Lung (tissue), 12 donors: ENCODE results near the gene P3H3. TPM values are rescaled to one million over a fixed set of nuclear protein-coding genes. Genes with fewer than 3 reads are reported as not detected.
"Not testable (repeated sequence)": the region's sequence is repeated elsewhere in the genome, so short reads cannot be mapped to it uniquely, and the experiment has no call there.

Source experiments
- ATAC-seq: fragments of 200-7000 bp; cut with Tn5 transposase; one replicate; pipeline ENCODE4 v1.9.1; 2020; ENCODE audit warnings: moderate number of reproducible peaks; ENCODE audit not compliant: insufficient read depth, low FRiP score
- DNase-seq, 3 donors: peaks; one replicate each; pipeline ENCODE4 v3.0.0-alpha.2; 2013 to 2017
- H3K27ac ChIP-seq, 2 donors: one replicate each; pipeline ENCODE4 v1.5.1; 2013; ENCODE audit warnings: mild to moderate bottlenecking in 2 of 2, moderate library complexity in 2 of 2, control low read depth in 1 of 2, inconsistent platforms in 1 of 2, low read depth in 1 of 2, low read length in 1 of 2
- H3K27me3 ChIP-seq, 3 donors: one replicate each; pipeline ENCODE4 v1.5.1; 2013; ENCODE audit warnings: low read length in 2 of 3; ENCODE audit not compliant: control insufficient read depth in 3 of 3, insufficient read depth in 3 of 3
- H3K36me3 ChIP-seq, 4 donors: one replicate each; pipeline ENCODE4 v1.5.1; 2013; ENCODE audit warnings: low read length in 4 of 4, mild to moderate bottlenecking in 1 of 4, moderate library complexity in 1 of 4; ENCODE audit not compliant: control insufficient read depth in 4 of 4, insufficient read depth in 4 of 4
- H3K4me1 ChIP-seq, 5 donors: one replicate each; pipeline ENCODE4 v1.5.1; 2013; ENCODE audit warnings: low read length in 5 of 5, mild to moderate bottlenecking in 2 of 5, moderate library complexity in 1 of 5; ENCODE audit not compliant: control insufficient read depth in 5 of 5, insufficient read depth in 5 of 5
- H3K4me3 ChIP-seq: one replicate; pipeline ENCODE4 v1.5.1; 2013; ENCODE audit warnings: mild to moderate bottlenecking, control low read depth, moderate library complexity
- H3K9ac ChIP-seq, 2 donors: one replicate each; pipeline ENCODE4 v1.5.1; 2013; ENCODE audit warnings: low read length in 2 of 2, control low read depth in 1 of 2; ENCODE audit not compliant: insufficient read depth in 1 of 2
- H3K9me3 ChIP-seq, 4 donors: one replicate each; pipeline ENCODE4 v1.5.1; 2013; ENCODE audit warnings: low read length in 3 of 4, mild to moderate bottlenecking in 1 of 4, moderate library complexity in 1 of 4; ENCODE audit not compliant: control insufficient read depth in 4 of 4, insufficient read depth in 3 of 4
- WGBS, 2 donors: extraction: QIAGEN DNeasy Blood & Tissue Kit; methylation state at CpG; one replicate each; pipeline ENCODE4 v1.1.7; 2013; 5-methylcytosine and 5-hydroxymethylcytosine counted together
- polyA plus RNA-seq, 2 donors: library from polyadenylated mRNA; stranded (reverse); fragments of 200-250 nt; gene quantifications; one replicate each; pipeline ENCODE4 v1.2.1, GENCODE V29; 2013
- total RNA-seq, 2 donors: library from RNA; depleted of rRNA in 1 of 2; stranded (reverse); fragments of >200 nt in 1 of 2; gene quantifications; one replicate each; pipeline ENCODE4 v1.2.1, GENCODE V29; 2014 to 2021
- TF ChIP-seq, protein P1 (sequence below): IDR thresholded peaks from 2 replicates; pipeline ENCODE4 v1.5.1; 2012; ENCODE audit warnings: mild to moderate bottlenecking; ENCODE audit errors: control extremely low read depth, extremely low read depth
- donor health status: control.
- donor health status: control.
- donor health status: Bipolar disorder and iron deficiency.
- donor health status: healthy.
- donor health status: DM: yes; HTN: yes; CAD: no.

The P3H3 gene
- total and polyA plus RNA-seq, 4 donors: 9.3 to 23.3 (median 14.2) TPM

DNA sequence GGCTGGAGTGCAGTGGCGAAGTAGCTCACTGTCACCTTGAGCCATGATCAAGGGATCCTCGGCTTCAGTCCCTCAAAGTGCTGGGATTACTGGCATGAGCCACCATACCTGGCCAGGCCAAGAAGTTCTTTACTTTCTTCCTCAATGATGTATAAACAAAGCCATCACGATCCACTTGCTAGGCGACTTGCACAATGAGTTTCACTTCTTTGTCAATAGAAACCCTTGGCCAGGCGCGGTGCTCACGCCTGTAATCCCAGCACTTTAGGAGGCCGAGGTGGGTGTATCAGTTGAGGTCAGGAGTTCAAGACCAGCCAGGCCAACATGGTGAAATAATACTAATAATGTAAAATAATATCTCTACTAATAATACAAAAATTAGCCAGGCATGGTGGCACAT, 59.3 kb downstream of the P3H3 start:
- peaks cover 0 to 11% (median 2%) of the 10 kb centered on the region in 5 donors for H3K4me1 ChIP-seq
- H3K9me3 ChIP-seq: no peaks in the 10 kb centered on the region
- H3K4me3 ChIP-seq: no peak overlapping the region
- no peak for DNase-seq
- H3K27ac ChIP-seq: peak overlapping the region in 1 of 2 donors; percentile 87
- H3K36me3 ChIP-seq: peaks cover 0 to 13% (median 6%) of the 10 kb centered on the region in 4 donors
- H3K9ac ChIP-seq: no peak overlapping the region
- ATAC-seq: no peak
- 34 to 54% methylated on average over 8 of the region's 8 CpGs for WGBS, 2 donors
- TF ChIP-seq, protein P1, sequence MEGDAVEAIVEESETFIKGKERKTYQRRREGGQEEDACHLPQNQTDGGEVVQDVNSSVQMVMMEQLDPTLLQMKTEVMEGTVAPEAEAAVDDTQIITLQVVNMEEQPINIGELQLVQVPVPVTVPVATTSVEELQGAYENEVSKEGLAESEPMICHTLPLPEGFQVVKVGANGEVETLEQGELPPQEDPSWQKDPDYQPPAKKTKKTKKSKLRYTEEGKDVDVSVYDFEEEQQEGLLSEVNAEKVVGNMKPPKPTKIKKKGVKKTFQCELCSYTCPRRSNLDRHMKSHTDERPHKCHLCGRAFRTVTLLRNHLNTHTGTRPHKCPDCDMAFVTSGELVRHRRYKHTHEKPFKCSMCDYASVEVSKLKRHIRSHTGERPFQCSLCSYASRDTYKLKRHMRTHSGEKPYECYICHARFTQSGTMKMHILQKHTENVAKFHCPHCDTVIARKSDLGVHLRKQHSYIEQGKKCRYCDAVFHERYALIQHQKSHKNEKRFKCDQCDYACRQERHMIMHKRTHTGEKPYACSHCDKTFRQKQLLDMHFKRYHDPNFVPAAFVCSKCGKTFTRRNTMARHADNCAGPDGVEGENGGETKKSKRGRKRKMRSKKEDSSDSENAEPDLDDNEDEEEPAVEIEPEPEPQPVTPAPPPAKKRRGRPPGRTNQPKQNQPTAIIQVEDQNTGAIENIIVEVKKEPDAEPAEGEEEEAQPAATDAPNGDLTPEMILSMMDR: no peak
- no peaks in the 10 kb centered on the region for H3K27me3 ChIP-seq

DNA sequence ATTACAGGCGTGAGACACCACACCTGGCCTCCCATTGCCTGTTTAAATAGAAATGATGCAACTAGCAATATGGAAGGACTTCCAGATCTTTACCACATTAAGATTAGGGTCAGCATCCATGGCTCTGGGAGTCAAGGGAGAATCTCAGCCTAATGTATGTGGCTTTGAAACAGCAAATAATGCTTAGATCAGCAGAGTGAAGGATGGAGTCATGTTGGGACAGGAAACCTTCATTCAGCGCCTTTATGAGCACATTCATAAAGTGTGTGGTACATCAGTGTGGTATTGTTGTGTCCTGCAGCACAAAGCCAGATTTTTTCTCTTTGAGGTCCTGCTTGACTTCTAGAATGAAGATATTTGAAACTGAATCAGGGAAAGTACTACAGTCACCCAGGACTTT, 60.2 kb downstream of the P3H3 start:
- Histone ChIP-seq H3K36me3 (peaks cover 0 to 12% (median 6%) of the 10 kb centered on the region in 4 donors), H3K9me3 (no peaks in the 10 kb centered on the region), H3K27me3 (no peaks in the 10 kb centered on the region), H3K4me3 (no peak overlapping the region), H3K27ac (no peak overlapping the region), H3K4me1 (peaks cover 0 to 11% (median 2%) of the 10 kb centered on the region in 5 donors), H3K9ac (no peak overlapping the region)
- TF ChIP-seq, protein P1: no peak
- ATAC-seq (no peak), DNase-seq (no peak)
- WGBS, 2 donors: 85 to 97% methylated on average over 2 of the region's 2 CpGs

DNA sequence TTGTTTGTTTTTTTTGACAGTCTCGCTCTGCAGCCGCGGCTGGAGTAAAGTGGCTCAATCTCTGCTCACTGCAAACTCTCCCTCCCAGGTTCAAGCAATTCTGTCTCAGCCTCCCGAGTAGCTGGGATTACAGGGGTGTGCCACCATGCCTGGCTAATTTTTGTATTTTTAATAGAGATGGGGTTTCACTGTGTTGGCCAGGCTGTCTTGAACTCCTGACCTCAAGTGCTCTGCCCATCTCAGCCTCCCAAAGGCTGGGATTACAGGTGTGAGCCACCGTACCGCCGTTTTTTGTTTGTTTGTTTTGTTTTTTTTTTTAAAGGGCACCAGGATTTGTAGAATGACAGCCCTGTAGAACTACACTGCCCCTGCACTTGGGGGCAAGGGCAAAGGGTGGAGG, 60.6 kb downstream of the P3H3 start:
- not testable (repeated sequence) for H3K27ac ChIP-seq, H3K4me3 ChIP-seq, H3K9ac ChIP-seq, H3K9me3 ChIP-seq, DNase-seq, H3K27me3 ChIP-seq, ATAC-seq
- Histone ChIP-seq H3K36me3 (peaks cover 0 to 10% (median 4%) of the 10 kb centered on the region in 4 donors), H3K4me1 (peaks cover 0 to 11% (median 2%) of the 10 kb centered on the region in 5 donors)
- WGBS, 2 donors: 72 to 81% methylated on average over 7 of the region's 7 CpGs

Other genes with a start within 250 kb of the P3H3 start
- 100 to 1,000 TPM; 198 TPM for gene CHD4, start 221.0 kb upstream of the P3H3 start, total RNA-seq
- gene CHD4, start 221.0 kb upstream of the P3H3 start, polyA plus RNA-seq: 100 to 1,000 TPM in 1 of 2 donors, 10 to 100 TPM in 1; 82.0 to 182 TPM
- gene LPAR5, start 192.4 kb upstream of the P3H3 start, total RNA-seq: 1 to 10 TPM; 1.9 to 2.8 TPM
- 1 to 10 TPM in 1 of 2 donors, under 1 TPM in 1; 0.51 to 1.2 TPM for gene LPAR5, start 192.4 kb upstream of the P3H3 start, polyA plus RNA-seq
- gene ACRBP, start 181.0 kb upstream of the P3H3 start, total RNA-seq: 1 to 10 TPM; 1.6 to 6.1 TPM
- 1 to 10 TPM in 1 of 2 donors, under 1 TPM in 1; 0.93 to 8.7 TPM for gene ACRBP, start 181.0 kb upstream of the P3H3 start, polyA plus RNA-seq
- 10 to 100 TPM; 22.4 to 74.3 TPM for gene ING4, start 165.3 kb upstream of the P3H3 start, total RNA-seq
- gene ING4, start 165.3 kb upstream of the P3H3 start, polyA plus RNA-seq: 10 to 100 TPM; 20.3 to 31.7 TPM
- gene ZNF384, start 139.0 kb upstream of the P3H3 start, total RNA-seq: 10 to 100 TPM; 29.2 to 50.8 TPM
- 10 to 100 TPM; 29.0 to 34.4 TPM for gene ZNF384, start 139.0 kb upstream of the P3H3 start, polyA plus RNA-seq
- 1 to 10 TPM in 1 of 2 donors, under 1 TPM in 1; 0.25 to 1.4 TPM for gene PIANP, start 127.6 kb upstream of the P3H3 start, total RNA-seq
- under 1 TPM; 0.23 to 0.37 TPM for gene PIANP, start 127.6 kb upstream of the P3H3 start, polyA plus RNA-seq
- gene COPS7A, start 104.4 kb upstream of the P3H3 start, total RNA-seq: 10 to 100 TPM; 40.1 to 74.7 TPM
- 10 to 100 TPM; 53.4 to 69.0 TPM for gene COPS7A, start 104.4 kb upstream of the P3H3 start, polyA plus RNA-seq
- gene MLF2, start 75.3 kb upstream of the P3H3 start, total RNA-seq: 100 to 1,000 TPM in 1 of 2 donors, 10 to 100 TPM in 1; 95.9 to 160 TPM
- gene MLF2, start 75.3 kb upstream of the P3H3 start, polyA plus RNA-seq: 100 to 1,000 TPM; 169 to 171 TPM
- 100 to 1,000 TPM in 1 of 2 donors, 10 to 100 TPM in 1; 65.6 to 301 TPM for gene PTMS, start 62.0 kb upstream of the P3H3 start, total RNA-seq
- 100 to 1,000 TPM; 196 to 801 TPM for gene PTMS, start 62.0 kb upstream of the P3H3 start, polyA plus RNA-seq
- 1 to 10 TPM in 1 of 2 donors, under 1 TPM in 1; 0.82 to 1.7 TPM for gene LAG3, start 55.9 kb upstream of the P3H3 start, total RNA-seq
- gene LAG3, start 55.9 kb upstream of the P3H3 start, polyA plus RNA-seq: 1 to 10 TPM; 1.2 to 1.7 TPM
- 10 to 100 TPM; 60.6 to 83.7 TPM for gene CD4, start 38.9 kb upstream of the P3H3 start, total RNA-seq
- 10 to 100 TPM; 20.6 to 45.5 TPM for gene CD4, start 38.9 kb upstream of the P3H3 start, polyA plus RNA-seq
- 10 to 100 TPM; 23.4 to 36.0 TPM for gene GPR162, start 6.6 kb upstream of the P3H3 start, total RNA-seq
- 10 to 100 TPM; 22.8 to 24.6 TPM for gene GPR162, start 6.6 kb upstream of the P3H3 start, polyA plus RNA-seq
- gene GNB3, start 12.5 kb downstream of the P3H3 start, total RNA-seq: 1 to 10 TPM; 1.3 to 3.3 TPM
- 1 to 10 TPM; 1.2 to 2.0 TPM for gene GNB3, start 12.5 kb downstream of the P3H3 start, polyA plus RNA-seq
- 1 to 10 TPM; 1.3 to 3.5 TPM for gene CDCA3, start 22.9 kb downstream of the P3H3 start, total RNA-seq
- gene CDCA3, start 22.9 kb downstream of the P3H3 start, polyA plus RNA-seq: 1 to 10 TPM; 2.2 to 4.1 TPM
- gene USP5, start 23.7 kb downstream of the P3H3 start, total RNA-seq: 10 to 100 TPM; 35.3 to 92.1 TPM
- 10 to 100 TPM; 24.8 to 38.1 TPM for gene USP5, start 23.7 kb downstream of the P3H3 start, polyA plus RNA-seq
- gene TPI1, start 39.1 kb downstream of the P3H3 start, total RNA-seq: 100 to 1,000 TPM; 256 to 507 TPM
- gene TPI1, start 39.1 kb downstream of the P3H3 start, polyA plus RNA-seq: 1,000 to 10,000 TPM in 1 of 2 donors, 100 to 1,000 TPM in 1; 362 to 1,097 TPM
- 10 to 100 TPM; 25.3 to 37.5 TPM for gene SPSB2, start 44.9 kb downstream of the P3H3 start, total RNA-seq
- gene SPSB2, start 44.9 kb downstream of the P3H3 start, polyA plus RNA-seq: 10 to 100 TPM; 21.0 to 39.8 TPM
- 10 to 100 TPM; 48.7 to 61.0 TPM for gene LRRC23, start 76.4 kb downstream of the P3H3 start, total RNA-seq
- gene LRRC23, start 76.4 kb downstream of the P3H3 start, polyA plus RNA-seq: 10 to 100 TPM; 29.6 to 35.5 TPM
- gene ENO2, start 86.2 kb downstream of the P3H3 start, total RNA-seq: 10 to 100 TPM; 14.4 to 41.9 TPM
- gene ENO2, start 86.2 kb downstream of the P3H3 start, polyA plus RNA-seq: 10 to 100 TPM; 26.8 to 34.8 TPM
- 100 to 1,000 TPM in 1 of 2 donors, 10 to 100 TPM in 1; 72.1 to 113 TPM for gene ATN1, start 99.6 kb downstream of the P3H3 start, total RNA-seq
- gene ATN1, start 99.6 kb downstream of the P3H3 start, polyA plus RNA-seq: 10 to 100 TPM; 63.5 to 87.5 TPM
- not detected for gene RNU7-1, start 115.4 kb downstream of the P3H3 start, total RNA-seq
- gene RNU7-1, start 115.4 kb downstream of the P3H3 start, polyA plus RNA-seq: not detected
- gene C12orf57, start 115.6 kb downstream of the P3H3 start, total RNA-seq: 100 to 1,000 TPM in 1 of 2 donors, 10 to 100 TPM in 1; 92.9 to 196 TPM
- gene C12orf57, start 115.6 kb downstream of the P3H3 start, polyA plus RNA-seq: 100 to 1,000 TPM; 370 to 437 TPM
- 100 to 1,000 TPM in 1 of 2 donors, 10 to 100 TPM in 1; 38.2 to 140 TPM for gene PTPN6, start 122.9 kb downstream of the P3H3 start, total RNA-seq
- 100 to 1,000 TPM; 201 to 222 TPM for gene PTPN6, start 122.9 kb downstream of the P3H3 start, polyA plus RNA-seq
- 100 to 1,000 TPM; 103 to 154 TPM for gene PHB2, start 142.3 kb downstream of the P3H3 start, total RNA-seq
- gene PHB2, start 142.3 kb downstream of the P3H3 start, polyA plus RNA-seq: 100 to 1,000 TPM; 129 to 149 TPM
- 10 to 100 TPM; 25.2 to 56.3 TPM for gene EMG1, start 142.5 kb downstream of the P3H3 start, total RNA-seq
- 10 to 100 TPM; 38.6 to 42.0 TPM for gene EMG1, start 142.5 kb downstream of the P3H3 start, polyA plus RNA-seq
- gene LPCAT3, start 190.1 kb downstream of the P3H3 start, total RNA-seq: 10 to 100 TPM; 60.0 to 78.6 TPM
- 10 to 100 TPM; 45.4 to 52.4 TPM for gene LPCAT3, start 190.1 kb downstream of the P3H3 start, polyA plus RNA-seq
- 100 to 1,000 TPM; 253 to 291 TPM for gene C1S, start 232.3 kb downstream of the P3H3 start, total RNA-seq
- gene C1S, start 232.3 kb downstream of the P3H3 start, polyA plus RNA-seq: 100 to 1,000 TPM; 148 to 252 TPM